SW480 (cell line): ENCODE data around the gene PRKN.

Source experiments
- DNase-seq: peaks from one replicate; pipeline ENCODE4 v3.0.0-alpha.2; 2016; ENCODE audit warnings: low spot score

The PRKN gene

GRCh38 chr6:161954699-161955276 lies 772.8 kb downstream of the PRKN start:
- no peak for DNase-seq

DNA sequence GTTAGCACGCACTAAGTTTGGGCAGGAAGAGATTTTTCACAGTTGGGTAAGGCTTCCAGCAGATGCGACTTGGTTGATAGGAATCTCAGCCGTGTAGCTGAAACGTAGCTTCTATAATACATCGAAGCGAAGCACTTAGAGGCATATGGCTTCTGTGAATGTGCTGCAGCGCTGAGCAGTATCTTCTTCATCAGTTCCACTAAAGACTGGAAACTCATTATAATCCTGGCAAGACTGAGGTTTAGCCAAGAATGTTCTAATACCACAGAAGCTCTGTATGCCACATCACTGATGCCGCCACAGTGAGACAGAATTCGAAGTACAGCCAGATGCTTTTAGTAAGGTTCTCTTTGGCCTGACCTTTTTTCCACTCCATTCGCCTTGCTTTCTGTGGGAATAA lies 773.5 kb downstream of the PRKN start:
- no peak for DNase-seq

DNA sequence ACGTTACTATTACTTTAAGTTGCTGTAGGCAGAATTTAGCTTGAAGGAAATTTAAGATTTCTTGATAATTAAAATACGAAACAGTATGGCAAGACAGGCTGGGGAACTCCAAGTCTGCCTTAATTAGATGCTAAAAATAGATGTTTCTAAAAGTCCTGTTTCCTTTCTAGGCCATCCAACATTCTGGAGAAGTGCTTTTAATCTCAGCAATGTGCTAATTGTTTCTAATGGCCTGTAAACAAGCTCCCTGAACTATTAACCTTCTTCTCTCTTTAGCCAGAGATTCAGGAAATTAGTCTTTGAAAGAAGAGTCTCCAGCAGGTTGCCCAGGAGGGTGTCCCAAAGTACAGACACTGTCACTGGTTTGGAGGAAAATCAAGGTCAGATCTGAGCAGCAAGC lies 776.4 kb downstream of the PRKN start:
- DNase-seq: no peak

GRCh38 chr6:161949531-161949930 lies 778.0 kb downstream of the PRKN start:
- no peak for DNase-seq

DNA sequence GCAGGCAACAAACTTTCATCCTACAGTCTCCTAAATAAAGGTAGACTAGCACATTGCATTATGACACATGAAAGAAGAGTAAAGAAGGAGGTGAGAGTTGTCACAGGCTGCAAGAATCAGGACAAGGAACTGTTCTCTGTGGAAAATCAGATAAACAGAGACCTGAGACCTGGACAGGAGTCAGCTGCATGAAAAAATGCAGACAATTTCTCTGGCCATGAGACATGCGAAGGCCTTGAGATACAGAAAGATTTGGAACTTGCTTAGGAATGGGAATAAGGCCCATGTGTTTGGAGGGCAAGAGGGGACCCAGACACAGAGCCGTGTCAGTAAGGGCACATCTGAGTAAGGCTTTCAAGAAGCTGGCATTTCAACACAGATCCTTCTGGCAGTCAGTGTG lies 779.1 kb downstream of the PRKN start:
- DNase-seq: no peak

GRCh38 chr6:161947371-161947770 lies 780.2 kb downstream of the PRKN start:
- no peak for DNase-seq

- no peak for DNase-seq
Measured at GRCh38 chr6:161946461-161946860, 781.1 kb downstream of the PRKN start.

DNA sequence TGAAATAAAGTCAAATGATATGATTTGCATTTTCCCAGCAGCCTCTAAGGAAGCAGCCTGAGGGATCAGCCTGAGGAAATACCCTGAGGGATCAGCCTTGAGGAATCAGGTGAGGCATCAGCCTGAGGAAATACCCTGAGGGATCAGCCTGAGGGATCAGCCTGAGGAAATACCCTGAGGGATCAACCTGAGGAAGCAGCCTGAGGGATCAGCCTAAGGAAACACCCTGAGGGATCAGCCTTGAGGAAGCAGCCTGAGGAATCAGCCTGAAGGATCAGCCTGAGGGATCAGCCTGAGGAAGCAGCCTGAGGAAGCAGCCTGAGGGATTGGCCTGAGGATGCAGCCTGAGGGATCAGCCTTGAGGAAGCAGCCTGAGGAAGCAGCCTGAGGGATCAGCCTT lies 784.0 kb downstream of the PRKN start:
- no peak for DNase-seq

- no peak for DNase-seq
Measured at GRCh38 chr6:161941565-161941964, 786.0 kb downstream of the PRKN start.

GRCh38 chr6:161940519-161940918 lies 787.0 kb downstream of the PRKN start:
- DNase-seq: no peak

DNA sequence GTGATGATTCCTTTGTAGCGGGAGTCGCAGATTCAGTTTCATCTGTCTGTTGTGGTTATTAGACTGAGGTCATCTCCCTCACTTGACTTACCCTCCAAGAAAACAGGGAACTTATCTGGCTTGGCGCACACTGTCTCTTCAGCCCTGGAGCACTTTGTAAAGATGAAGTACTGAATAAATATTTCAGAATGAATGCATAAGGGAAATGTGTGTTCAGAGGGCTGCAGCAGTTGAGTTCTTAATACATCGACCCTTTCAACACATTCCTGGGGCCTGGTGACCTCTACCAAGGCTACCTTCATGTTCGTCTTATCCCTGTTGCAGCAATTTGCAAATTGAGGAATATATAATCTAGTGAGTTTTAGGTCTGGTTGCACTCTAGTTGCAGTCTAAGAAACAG lies 801.2 kb downstream of the PRKN start:
- DNase-seq: no peak

- no peak for DNase-seq
Measured at GRCh38 chr6:161924516-161925116, 803.0 kb downstream of the PRKN start.

GRCh38 chr6:161922631-161923119 lies 804.9 kb downstream of the PRKN start:
- peak; percentile 68 for DNase-seq

- DNase-seq: no peak
Measured at GRCh38 chr6:161921602-161922395, 805.8 kb downstream of the PRKN start.

- DNase-seq: no peak
Measured at GRCh38 chr6:161919691-161920090, 807.9 kb downstream of the PRKN start.

DNA sequence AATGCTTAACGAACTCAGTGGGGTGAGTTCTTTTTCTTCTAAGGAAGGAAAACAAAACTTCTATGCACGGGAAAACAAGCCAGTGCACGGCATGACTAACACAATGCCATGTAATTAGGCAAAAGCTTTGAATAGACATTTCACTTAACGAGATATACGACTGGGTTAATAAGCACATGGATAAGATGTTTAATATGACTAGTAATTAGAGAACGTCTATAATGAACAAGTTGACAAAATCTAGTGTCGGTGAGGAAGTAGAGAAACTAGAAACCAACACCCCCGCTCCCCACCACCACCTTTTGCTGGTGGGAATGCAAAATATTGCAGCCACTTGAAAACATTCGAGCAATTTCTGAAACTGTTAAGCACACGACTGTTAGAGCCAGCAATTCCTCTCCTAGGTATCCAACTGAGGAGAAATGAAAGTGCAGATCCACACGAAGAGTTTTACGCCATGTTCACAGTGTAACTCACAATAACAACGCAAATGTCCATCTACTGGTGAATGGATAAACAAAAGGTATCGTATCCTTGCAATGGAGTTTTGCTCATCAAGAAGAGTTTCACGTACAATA lies 808.8 kb downstream of the PRKN start:
- no peak for DNase-seq

DNA sequence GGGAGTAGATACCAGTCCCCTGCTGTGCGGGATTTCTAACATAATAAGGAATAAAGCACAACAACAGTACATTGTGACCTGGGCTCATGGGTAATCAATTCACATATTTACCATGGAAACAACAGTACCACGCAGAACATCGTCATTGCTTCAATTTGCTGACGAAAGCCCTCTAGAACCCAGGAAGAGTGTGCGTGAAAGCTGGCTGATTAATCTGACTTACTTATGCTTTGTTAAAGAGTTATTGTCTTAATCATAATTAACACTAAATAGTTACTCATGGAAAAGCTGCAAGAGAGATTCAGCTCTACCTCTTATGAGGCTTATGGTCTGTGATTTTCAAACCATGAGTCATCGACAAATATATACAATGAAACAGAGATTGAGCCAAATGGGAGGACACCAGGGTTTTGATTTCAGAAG lies 809.4 kb downstream of the PRKN start:
- peak; percentile 31 for DNase-seq

- peak; percentile 61 for DNase-seq
Measured at GRCh38 chr6:161917645-161918044, 809.9 kb downstream of the PRKN start.

- no peak for DNase-seq
Measured at GRCh38 chr6:161915456-161915964, 812.1 kb downstream of the PRKN start.

- DNase-seq: no peak
Measured at GRCh38 chr6:161908872-161909271, 818.7 kb downstream of the PRKN start.

GRCh38 chr6:161906571-161906970 lies 821.0 kb downstream of the PRKN start:
- no peak for DNase-seq

DNA sequence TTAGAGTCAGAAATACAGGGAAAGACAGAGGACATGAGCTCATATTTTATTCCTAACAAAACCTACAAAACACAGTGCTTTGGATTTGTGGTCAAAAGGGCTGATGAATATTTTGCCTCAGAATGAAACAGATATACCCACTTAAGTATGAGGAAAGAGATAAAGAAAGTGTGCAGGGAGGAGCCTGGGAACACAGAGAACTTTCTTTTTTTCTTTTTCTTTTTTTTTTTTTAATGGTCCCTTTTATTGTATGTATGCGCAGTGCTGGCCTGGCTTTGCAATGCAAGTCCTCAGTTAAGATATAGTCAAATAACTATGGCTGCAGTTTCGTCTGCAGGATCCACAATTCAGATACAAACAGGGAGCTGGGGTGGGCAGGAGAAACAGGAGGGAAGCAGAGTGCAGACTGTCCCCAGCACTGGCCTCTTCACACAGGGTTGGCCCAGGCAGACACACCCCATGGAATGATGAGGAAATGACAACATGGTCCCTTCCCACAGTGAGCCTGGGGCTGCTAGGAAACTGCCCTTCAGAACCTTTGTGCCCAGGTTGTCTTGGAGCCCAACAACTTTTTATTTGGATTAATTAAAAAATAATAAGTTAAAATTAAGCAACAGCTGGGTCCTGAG lies 823.9 kb downstream of the PRKN start:
- DNase-seq: no peak
